ENCODE results near the gene MIEN1. TPM values are rescaled to one million over a fixed set of nuclear protein-coding genes. Genes with fewer than 3 reads are reported as not detected.

Gene MIEN1
- total RNA-seq, 1 donor, result 19.0 TPM

DNA sequence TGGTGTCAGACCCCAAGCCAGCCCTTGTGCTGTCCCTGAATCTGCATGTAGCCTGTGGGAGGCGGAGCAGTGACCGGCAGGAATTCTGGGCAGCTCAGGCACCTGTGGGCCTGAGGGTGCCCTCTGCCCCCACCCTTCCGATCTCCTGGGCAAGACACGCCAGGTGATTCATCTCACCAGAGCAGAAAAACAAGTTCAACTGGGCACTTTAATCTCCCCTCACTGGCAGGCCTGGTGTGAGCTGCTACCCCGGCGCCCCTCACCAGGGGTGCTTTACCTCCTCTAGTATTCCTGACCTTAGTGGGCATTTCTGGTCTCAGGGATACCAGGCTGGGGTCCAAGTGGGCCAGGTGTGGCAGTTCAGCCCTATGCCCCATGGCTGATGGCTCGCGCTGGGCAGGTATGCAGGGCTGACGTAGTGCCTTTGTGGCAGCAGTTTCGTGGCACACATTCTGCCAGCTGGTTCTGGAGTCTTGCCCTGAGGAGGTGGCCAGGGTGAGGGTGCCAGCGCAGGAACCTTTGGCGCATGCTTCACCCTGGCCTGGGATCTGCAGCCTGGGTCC, 24.5 kb downstream of the MIEN1 start:
- no peak for DNase-seq (ENCODE audit: low read depth)
- TF ChIP-seq, protein P1, sequence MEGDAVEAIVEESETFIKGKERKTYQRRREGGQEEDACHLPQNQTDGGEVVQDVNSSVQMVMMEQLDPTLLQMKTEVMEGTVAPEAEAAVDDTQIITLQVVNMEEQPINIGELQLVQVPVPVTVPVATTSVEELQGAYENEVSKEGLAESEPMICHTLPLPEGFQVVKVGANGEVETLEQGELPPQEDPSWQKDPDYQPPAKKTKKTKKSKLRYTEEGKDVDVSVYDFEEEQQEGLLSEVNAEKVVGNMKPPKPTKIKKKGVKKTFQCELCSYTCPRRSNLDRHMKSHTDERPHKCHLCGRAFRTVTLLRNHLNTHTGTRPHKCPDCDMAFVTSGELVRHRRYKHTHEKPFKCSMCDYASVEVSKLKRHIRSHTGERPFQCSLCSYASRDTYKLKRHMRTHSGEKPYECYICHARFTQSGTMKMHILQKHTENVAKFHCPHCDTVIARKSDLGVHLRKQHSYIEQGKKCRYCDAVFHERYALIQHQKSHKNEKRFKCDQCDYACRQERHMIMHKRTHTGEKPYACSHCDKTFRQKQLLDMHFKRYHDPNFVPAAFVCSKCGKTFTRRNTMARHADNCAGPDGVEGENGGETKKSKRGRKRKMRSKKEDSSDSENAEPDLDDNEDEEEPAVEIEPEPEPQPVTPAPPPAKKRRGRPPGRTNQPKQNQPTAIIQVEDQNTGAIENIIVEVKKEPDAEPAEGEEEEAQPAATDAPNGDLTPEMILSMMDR (IDR thresholded peaks at IDR 0.05; ENCODE audit: insufficient read depth, low read depth, low read length), result no peak
- H3K4me3 ChIP-seq (ENCODE audit: low read depth, low read length), result no peak overlapping the region

DNA sequence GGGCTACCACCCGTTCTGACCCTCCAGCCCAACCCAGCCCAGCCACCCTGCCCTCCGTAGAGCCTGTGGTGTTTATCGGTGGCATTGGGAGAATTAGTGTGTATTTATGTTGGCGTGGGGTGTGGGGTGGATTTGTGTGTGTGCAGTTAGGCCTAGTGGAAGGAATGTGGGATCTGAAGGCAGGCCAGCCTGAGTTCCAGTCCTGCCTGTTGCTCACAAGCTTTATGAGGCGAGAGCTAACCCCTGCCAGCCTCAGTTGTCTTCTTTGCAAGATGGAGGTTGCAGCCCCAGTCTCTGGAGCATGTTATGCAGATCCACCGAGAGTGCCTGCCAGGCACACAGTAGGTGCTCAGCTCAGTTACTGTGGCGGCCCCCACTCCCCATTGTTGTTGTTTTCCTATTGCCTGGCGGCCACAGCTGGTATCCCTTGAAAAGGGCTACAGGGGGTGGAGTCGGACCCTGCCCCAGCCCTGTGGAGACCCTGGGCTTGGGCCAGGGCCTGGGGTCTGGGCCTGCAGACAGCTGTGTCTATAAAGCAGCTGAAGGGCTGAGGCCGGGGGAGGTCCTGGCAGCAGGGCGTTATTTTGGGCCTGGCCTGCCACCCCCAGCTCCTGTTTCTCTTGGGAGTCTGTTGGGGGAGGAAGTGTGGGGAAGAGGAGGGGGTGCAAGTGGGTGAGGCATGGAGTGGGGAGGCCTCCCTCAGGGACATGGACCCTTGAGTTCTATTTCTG, 25.3 kb downstream of the MIEN1 start:
- TF ChIP-seq, protein P1 (IDR thresholded peaks at IDR 0.05; ENCODE audit: insufficient read depth, low read depth, low read length), result peak; percentile 52
- DNase-seq (ENCODE audit: low read depth), result peak; percentile 48
- no peak overlapping the region for H3K4me3 ChIP-seq (ENCODE audit: low read depth, low read length)

DNA sequence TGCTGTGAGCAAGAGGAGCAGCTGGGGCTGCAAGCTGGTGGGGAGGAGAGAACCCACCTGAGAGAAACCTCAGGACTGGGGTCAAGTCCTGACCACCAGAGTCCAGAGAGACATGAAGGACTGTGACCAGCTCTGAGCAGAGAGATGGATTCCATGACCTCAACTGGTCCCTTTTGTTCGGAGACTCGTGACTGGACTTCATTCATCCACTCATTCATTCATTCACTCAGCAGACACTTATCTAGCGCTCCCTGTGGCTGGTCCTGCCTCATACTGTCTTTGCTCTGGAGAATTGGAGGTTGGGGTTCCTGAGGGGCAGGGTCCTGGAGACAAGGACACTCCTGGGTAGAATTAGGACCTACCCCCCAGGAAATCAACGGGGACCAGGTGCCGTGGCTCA, 26.4 kb downstream of the MIEN1 start:
- TF ChIP-seq, protein P1 (IDR thresholded peaks at IDR 0.05; ENCODE audit: insufficient read depth, low read depth, low read length), result no peak
- DNase-seq (ENCODE audit: low read depth), result no peak
- H3K4me3 ChIP-seq (ENCODE audit: low read depth, low read length), result no peak overlapping the region

DNA sequence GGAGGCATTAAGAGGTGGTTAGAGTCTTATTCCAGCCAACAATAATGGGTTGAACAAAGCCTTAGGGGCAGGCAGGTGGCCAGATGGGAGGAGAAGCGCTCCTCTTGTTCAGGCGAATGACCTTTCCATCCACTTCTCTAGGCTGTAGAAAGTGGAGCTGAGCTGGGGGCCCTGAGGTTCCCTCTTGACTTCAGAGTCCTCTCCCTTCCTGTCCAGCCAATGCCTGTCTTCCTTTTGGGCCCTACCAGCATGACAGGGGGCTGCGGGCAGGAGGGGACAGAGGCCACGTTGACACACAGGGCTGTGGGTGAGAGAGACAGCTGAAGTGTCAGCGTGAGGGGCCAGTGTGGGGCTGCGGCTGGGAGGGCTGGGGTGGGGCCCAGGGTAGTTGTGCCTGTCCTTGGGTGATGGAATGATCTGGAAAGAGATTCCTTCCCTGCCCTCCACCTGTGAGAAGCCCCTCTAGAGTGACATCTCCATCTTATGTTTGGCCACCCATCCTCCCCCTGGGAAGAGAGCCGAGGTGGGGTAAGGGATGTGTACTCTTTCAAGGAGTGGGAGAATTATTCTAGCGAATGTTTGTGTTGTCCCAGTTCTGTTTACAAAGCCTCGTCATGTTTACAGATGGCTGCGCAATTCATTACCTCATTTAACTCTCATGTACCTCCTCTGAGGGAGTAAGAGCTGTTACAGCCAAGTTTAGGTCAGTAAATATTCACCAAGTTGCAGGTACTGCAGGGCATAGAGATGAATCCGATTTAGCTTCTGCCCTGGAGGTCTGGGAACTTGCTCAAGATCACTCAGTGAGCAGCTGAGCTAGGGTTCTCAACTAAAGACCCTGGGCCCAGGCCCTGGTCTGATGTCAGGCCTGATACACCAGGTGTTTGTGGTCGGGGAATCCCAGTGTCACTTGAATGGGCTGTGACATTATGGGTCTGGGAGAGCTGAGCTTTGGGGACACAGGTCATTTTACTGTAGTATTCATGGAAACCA, 27.1 kb downstream of the MIEN1 start:
- no peak overlapping the region for H3K4me3 ChIP-seq (ENCODE audit: low read depth, low read length)
- peak; percentile 63 for DNase-seq (ENCODE audit: low read depth)
- TF ChIP-seq, protein P1 (IDR thresholded peaks at IDR 0.05; ENCODE audit: insufficient read depth, low read depth, low read length), result no peak

DNA sequence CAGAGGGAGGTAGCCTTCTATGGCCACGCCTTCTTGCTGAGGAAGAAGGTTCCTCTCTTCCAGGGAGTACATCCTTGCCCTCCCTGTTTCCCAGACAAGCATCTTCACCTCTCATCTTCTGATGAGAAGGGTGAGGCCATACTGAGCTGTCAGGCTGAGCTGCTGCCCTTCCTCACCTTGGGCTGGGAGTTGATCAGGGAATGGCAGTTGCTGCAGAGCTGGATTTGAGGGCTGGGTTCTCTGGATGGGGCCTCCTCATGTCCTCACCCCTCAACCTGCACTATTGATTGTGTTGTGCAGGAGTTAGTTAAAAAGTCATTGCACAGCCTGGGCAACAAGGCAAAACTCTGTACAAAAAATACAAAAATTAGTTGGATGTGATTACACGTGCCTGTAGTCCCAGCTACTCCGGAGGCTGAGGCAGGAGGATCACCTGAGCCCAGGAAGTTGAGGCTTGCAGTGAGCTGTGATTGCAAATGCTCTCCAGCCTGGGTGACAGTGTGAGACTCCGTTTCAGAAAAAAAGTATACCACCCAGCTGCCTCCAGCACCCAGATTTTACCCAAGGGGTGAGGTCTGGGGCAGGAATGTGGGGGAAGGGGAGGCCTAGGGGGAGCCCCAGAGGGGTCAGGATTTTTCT, 28.4 kb downstream of the MIEN1 start:
- no peak overlapping the region for H3K4me3 ChIP-seq (ENCODE audit: low read depth, low read length)

More for the DNA sequence above, 28.4 kb downstream of the MIEN1 start:
- no peak for DNase-seq (ENCODE audit: low read depth)
- TF ChIP-seq, protein P1 (IDR thresholded peaks at IDR 0.05; ENCODE audit: insufficient read depth, low read depth, low read length), result no peak

All from fibroblast of villous mesenchyme (primary cell).